HL-60 (cell line): ENCODE results near the gene INO80.

Experiments used
- DNase-seq, 2 experiments: peaks; one replicate each; pipeline ENCODE4 v3.0.0-alpha.2; 2010 to 2020; ENCODE audit warnings: low read depth in 1 of 2, low spot score in 1 of 2
- H3K27ac ChIP-seq: fragments of 250-450 bp; sonication (Bioruptor Pico); replicated peaks from 2 replicates; pipeline ENCODE4 v1.5.1; 2020; ENCODE audit warnings: mild to moderate bottlenecking, moderate library complexity
- H3K27me3 ChIP-seq: fragments of 250-450 bp; sonication (Bioruptor Pico); 2 replicates; pipeline ENCODE4 v1.5.1; 2021; ENCODE audit warnings: mild to moderate bottlenecking, moderate library complexity; ENCODE audit not compliant: insufficient read depth, poor library complexity, severe bottlenecking
- H3K4me3 ChIP-seq: replicated peaks from 2 replicates; pipeline ENCODE4 v1.5.1; 2011; ENCODE audit warnings: mild to moderate bottlenecking, control low read depth, low read length; ENCODE audit not compliant: insufficient read depth
- GABPA ChIP-seq: IDR thresholded peaks from 2 replicates; pipeline ENCODE4 v1.6.1; 2012; ENCODE audit warnings: low read depth
- POLR2AphosphoS5 ChIP-seq: IDR thresholded peaks from 2 replicates; pipeline ENCODE4 v1.6.1; 2012; ENCODE audit warnings: low read depth
- SPI1 ChIP-seq: IDR thresholded peaks from 2 replicates; pipeline ENCODE4 v1.6.1; 2012; ENCODE audit warnings: low read depth, mild to moderate bottlenecking, borderline replicate concordance
- TF ChIP-seq, protein P1 (sequence below): IDR thresholded peaks from 2 replicates; pipeline ENCODE4 v1.6.1; 2012; ENCODE audit warnings: low read depth; ENCODE audit not compliant: insufficient replicate concordance
- TF ChIP-seq, protein P2 (sequence below): IDR thresholded peaks from one replicate; pipeline ENCODE4 v1.5.1; 2011; ENCODE audit warnings: low read length, control low read depth, inconsistent platforms; ENCODE audit not compliant: insufficient read depth

Gene INO80

DNA sequence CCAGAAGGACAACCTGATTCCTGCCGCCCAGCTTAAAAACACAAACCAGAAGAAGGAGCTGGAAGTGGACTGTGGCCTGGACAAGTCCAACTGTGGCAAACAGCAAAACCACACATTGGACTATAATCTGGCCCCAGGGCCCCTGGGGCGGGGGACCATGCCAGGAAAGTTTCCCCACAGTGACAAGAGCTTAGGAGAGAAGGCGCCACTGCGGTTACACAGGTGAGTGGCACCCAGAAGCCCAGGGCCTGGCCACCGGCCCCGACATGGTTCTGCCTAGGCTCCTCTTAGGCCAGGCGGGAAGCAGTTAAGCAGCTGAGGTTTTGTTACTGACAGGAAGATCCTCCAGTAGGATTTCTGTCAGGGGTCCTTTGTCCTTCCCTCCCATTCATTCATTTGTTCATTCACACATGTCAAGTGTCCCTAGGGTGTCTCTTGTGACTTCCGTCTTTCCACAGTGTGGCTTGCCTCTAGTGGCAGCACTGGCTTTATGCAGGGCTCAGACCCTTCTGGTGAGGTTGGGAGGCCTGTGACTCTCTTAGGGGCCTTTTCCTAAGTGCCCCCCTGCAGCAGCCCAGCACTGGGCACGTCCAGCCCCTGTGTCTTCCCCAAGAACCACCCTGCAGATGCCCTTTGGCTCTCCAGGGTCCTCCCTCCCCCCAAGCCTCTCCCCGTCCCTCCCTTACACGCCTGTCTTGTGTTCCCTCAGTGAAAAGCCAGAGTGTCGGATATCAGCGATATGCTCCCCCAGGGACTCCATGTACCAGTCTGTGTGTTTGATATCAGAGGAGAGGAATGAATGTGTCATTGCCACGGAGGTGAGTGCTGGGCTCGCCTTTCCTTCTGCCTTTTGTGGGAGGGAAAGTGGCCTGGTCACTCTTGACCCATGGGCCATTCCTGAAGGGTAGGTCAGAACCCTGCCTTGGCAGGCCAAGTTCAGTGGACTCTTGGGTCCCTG lies 179.1 kb downstream of the INO80 start:
- Histone ChIP-seq H3K27me3 (no peaks in the 10 kb centered on the region), H3K4me3 (no peak overlapping the region), H3K27ac (no peak overlapping the region)
- TF ChIP-seq, protein P1, sequence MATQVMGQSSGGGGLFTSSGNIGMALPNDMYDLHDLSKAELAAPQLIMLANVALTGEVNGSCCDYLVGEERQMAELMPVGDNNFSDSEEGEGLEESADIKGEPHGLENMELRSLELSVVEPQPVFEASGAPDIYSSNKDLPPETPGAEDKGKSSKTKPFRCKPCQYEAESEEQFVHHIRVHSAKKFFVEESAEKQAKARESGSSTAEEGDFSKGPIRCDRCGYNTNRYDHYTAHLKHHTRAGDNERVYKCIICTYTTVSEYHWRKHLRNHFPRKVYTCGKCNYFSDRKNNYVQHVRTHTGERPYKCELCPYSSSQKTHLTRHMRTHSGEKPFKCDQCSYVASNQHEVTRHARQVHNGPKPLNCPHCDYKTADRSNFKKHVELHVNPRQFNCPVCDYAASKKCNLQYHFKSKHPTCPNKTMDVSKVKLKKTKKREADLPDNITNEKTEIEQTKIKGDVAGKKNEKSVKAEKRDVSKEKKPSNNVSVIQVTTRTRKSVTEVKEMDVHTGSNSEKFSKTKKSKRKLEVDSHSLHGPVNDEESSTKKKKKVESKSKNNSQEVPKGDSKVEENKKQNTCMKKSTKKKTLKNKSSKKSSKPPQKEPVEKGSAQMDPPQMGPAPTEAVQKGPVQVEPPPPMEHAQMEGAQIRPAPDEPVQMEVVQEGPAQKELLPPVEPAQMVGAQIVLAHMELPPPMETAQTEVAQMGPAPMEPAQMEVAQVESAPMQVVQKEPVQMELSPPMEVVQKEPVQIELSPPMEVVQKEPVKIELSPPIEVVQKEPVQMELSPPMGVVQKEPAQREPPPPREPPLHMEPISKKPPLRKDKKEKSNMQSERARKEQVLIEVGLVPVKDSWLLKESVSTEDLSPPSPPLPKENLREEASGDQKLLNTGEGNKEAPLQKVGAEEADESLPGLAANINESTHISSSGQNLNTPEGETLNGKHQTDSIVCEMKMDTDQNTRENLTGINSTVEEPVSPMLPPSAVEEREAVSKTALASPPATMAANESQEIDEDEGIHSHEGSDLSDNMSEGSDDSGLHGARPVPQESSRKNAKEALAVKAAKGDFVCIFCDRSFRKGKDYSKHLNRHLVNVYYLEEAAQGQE: no peak
- no peak for TF ChIP-seq POLR2AphosphoS5
- TF ChIP-seq SPI1: no peak
- TF ChIP-seq, protein P2, sequence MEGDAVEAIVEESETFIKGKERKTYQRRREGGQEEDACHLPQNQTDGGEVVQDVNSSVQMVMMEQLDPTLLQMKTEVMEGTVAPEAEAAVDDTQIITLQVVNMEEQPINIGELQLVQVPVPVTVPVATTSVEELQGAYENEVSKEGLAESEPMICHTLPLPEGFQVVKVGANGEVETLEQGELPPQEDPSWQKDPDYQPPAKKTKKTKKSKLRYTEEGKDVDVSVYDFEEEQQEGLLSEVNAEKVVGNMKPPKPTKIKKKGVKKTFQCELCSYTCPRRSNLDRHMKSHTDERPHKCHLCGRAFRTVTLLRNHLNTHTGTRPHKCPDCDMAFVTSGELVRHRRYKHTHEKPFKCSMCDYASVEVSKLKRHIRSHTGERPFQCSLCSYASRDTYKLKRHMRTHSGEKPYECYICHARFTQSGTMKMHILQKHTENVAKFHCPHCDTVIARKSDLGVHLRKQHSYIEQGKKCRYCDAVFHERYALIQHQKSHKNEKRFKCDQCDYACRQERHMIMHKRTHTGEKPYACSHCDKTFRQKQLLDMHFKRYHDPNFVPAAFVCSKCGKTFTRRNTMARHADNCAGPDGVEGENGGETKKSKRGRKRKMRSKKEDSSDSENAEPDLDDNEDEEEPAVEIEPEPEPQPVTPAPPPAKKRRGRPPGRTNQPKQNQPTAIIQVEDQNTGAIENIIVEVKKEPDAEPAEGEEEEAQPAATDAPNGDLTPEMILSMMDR: no peak
- no peak for TF ChIP-seq GABPA
- DNase-seq: no peak

DNA sequence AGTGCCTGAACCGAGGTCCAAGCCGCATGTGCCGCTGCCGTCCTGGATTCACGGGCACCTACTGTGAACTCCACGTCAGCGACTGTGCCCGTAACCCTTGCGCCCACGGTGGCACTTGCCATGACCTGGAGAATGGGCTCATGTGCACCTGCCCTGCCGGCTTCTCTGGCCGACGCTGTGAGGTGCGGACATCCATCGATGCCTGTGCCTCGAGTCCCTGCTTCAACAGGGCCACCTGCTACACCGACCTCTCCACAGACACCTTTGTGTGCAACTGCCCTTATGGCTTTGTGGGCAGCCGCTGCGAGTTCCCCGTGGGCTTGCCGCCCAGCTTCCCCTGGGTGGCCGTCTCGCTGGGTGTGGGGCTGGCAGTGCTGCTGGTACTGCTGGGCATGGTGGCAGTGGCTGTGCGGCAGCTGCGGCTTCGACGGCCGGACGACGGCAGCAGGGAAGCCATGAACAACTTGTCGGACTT lies 179.8 kb downstream of the INO80 start:
- TF ChIP-seq SPI1: no peak
- TF ChIP-seq, protein P2: no peak
- TF ChIP-seq GABPA: no peak
- TF ChIP-seq, protein P1: no peak
- no peak for TF ChIP-seq POLR2AphosphoS5
- DNase-seq: no peak
- Histone ChIP-seq H3K27ac (no peak overlapping the region), H3K4me3 (no peak overlapping the region), H3K27me3 (no peaks in the 10 kb centered on the region)

DNA sequence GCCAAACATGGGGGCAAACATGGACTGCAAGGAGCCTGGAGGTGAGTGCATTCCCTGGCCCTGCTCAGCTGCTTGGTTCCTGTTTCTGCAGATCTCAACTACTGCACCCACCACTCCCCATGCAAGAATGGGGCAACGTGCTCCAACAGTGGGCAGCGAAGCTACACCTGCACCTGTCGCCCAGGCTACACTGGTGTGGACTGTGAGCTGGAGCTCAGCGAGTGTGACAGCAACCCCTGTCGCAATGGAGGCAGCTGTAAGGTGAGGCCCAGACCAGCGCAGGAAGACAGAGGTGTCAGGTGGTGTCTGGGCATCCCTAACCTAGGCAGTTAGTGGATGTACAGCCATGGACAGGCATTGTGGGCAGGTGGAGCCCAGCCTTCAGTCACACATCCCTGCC lies 181.6 kb downstream of the INO80 start:
- Histone ChIP-seq H3K4me3 (no peak overlapping the region), H3K27ac (no peak overlapping the region), H3K27me3 (peaks cover 14% of the 10 kb centered on the region)
- TF ChIP-seq POLR2AphosphoS5: no peak
- TF ChIP-seq, protein P2: no peak
- TF ChIP-seq SPI1: no peak
- TF ChIP-seq GABPA: no peak
- TF ChIP-seq, protein P1: no peak
- DNase-seq: no peak
